GM12891 (cell line): ENCODE results near the gene MAVS.
A peak's percentile ranks its signal among the peaks of the same experiment; 100 is the strongest.
"Not testable (repeated sequence)": the region's sequence is repeated elsewhere in the genome, so short reads cannot be mapped to it uniquely, and the experiment has no call there.

Experiments
- DNase-seq: peaks from one replicate; pipeline ENCODE4 v3.0.0; 2011; ENCODE audit warnings: low spot score; ENCODE audit not compliant: insufficient read length
- FAIRE-seq: peaks from 2 replicates; lab custom pipeline; 2011; peaks lifted over from hg19 to GRCh38; lab: Jason Lieb, UNC
- PAX5 ChIP-seq: IDR thresholded peaks from 2 replicates; pipeline ENCODE4 v1.6.1; 2011; ENCODE audit warnings: low read length, moderate library complexity, mild to moderate bottlenecking; ENCODE audit not compliant: insufficient read depth, severe bottlenecking
- POLR2A ChIP-seq: IDR thresholded peaks from 2 replicates; pipeline ENCODE4 v1.6.1; 2011; ENCODE audit warnings: low read depth, low read length, control low read depth
- POLR2AphosphoS5 ChIP-seq: IDR thresholded peaks from 2 replicates; pipeline ENCODE4 v1.6.1; 2011; ENCODE audit warnings: low read depth, low read length, control low read depth
- POU2F2 ChIP-seq: IDR thresholded peaks from 2 replicates; pipeline ENCODE4 v1.6.1; 2011; ENCODE audit warnings: low read depth, mild to moderate bottlenecking, control low read depth, low read length, moderate library complexity
- SPI1 ChIP-seq: IDR thresholded peaks from 2 replicates; pipeline ENCODE4 v1.6.1; 2011; ENCODE audit warnings: low read depth, low read length, control low read depth
- TAF1 ChIP-seq: IDR thresholded peaks from 2 replicates; pipeline ENCODE4 v1.6.1; 2011; ENCODE audit warnings: low read depth, low read length, control low read depth

MAVS gene

DNA sequence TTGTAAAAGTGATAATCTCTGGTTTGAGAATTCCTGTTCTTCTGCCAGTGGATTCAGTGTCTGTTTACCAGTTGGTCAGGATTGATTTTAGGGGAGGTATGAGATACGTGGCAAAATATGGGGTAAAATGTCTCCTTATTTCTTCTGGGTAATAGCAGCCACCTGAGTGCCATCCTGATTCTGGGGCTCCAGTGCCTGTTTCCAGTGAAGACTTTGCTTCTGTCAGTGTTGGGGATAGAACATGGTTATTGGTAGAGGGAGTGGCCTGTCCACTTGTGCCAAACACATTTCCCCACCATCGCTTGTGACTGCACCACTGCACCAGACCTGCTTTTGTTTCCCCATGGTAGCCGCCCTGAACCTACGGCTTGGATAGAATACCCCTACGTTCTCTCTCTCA lies 58.2 kb downstream of the MAVS start:
- no peak for DNase-seq
- no peak for FAIRE-seq
- TF ChIP-seq POLR2A (no peak), POLR2AphosphoS5 (no peak), PAX5 (no peak), TAF1 (no peak), POU2F2 (no peak), SPI1 (no peak)

DNA sequence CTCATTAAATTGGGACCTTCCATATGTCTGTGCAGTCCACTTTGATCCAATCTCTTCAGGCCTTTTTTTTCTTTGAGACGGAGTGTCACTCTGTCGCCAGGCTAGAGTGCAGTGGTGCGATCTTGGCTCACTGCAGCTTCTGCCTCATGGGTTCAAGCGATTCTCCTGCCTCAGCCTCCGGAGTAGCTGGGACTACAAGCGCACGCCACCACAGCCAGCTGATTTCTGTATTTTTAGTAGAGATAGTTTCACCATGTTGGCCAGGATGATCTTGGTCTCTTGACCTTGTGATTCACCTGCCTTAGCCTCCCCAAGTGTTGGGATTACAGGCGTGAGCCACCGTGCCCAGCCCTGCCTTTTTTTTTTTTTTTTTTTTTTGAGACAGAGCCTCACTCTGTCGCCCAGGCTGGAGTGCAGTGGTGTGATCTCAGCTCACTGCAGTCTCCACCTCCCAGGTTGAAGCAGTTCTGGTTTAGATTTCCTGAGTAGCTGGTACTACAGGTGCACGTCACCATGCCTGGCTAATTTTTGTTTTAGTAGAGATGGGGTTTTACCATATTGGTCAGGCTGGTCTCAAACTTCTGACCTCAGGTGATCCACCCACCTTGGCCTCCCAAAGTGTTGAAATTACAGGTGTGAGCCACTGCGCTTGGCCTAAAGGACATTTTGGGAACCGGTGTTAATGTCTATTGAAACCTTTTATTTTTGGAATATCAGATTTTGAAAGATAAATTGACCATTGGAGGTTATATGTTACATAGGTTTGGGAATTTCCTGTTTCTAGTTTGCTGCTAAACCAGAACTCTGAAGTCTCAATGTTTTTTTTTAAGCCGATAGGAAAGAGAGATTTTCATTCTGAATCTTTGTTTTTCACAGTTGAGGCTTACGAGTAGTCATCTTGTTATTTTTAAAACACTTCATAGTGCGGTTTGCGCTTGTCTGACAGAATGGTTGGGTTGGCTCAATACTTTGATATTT lies 60.4 kb downstream of the MAVS start:
- DNase-seq: not testable (repeated sequence)
- FAIRE-seq: peak; percentile 86

DNA sequence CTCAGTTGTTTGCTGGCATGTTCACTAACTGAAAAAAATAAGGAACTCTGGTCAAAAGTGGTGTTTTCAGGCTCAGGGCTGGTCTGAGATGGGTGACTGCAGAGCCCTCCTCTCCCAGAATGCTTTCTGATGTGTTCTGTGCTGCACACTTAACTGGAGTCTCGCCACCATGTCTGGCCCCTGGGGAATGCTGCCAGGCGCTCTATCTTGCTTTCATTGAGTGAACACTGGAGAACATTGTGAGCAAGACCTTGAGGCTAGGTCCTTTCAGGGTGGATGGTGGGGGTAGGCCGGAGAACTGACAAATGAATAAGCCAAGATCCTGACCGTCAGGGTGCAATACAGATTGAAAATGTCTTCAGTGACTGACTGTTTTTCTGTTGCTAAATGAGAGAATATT lies 62.0 kb downstream of the MAVS start:
- TF ChIP-seq POLR2A: no peak
- no peak for TF ChIP-seq POU2F2
- no peak for TF ChIP-seq TAF1
- TF ChIP-seq PAX5: no peak
- TF ChIP-seq SPI1: no peak
- no peak for TF ChIP-seq POLR2AphosphoS5
- DNase-seq (no peak), FAIRE-seq (no peak)

DNA sequence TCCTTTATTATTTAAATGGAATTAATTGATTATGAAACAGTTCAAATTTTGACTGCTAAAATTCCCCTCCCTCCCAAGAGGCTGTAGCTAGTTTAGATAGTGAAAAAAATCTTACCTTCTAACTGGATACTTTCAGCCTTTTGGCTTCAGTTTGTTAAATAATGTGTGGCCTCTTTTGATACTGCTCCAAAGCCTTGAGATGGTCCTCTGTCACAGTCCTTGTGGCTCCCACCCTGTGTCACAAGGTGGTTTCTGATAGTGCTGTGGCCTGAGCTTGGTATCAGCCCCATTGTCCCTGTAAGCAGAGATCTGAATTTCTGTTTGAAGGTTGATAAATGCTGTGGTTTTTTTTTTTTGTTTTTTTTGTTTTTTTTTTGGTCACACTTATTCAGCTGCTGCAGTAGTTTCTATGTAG lies 63.3 kb downstream of the MAVS start:
- TF ChIP-seq POU2F2: no peak
- no peak for TF ChIP-seq PAX5
- no peak for TF ChIP-seq SPI1
- TF ChIP-seq TAF1: no peak
- TF ChIP-seq POLR2AphosphoS5: no peak
- TF ChIP-seq POLR2A: no peak
- FAIRE-seq: no peak
- DNase-seq: no peak

DNA sequence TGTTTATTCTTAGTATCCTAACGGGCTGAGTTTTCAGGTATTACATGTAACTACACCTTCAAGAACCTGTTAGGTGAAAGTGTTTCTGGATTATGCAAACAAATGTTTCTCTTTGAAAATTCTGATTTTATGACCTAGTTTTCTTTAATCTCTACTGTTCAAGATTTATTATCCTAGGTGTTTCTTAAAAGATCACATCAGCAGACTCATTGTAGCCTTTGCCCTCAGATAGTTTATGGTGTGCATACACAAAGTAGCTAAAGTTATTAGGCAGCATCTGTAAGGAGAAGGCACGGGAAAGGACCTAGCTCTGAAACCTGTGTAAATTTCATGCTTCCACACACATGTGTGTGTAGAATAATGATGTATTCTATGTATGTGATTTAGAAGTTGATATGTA lies 64.2 kb downstream of the MAVS start:
- FAIRE-seq: no peak
- no peak for TF ChIP-seq SPI1
- TF ChIP-seq POLR2A: no peak
- TF ChIP-seq POU2F2: no peak
- no peak for DNase-seq

DNA sequence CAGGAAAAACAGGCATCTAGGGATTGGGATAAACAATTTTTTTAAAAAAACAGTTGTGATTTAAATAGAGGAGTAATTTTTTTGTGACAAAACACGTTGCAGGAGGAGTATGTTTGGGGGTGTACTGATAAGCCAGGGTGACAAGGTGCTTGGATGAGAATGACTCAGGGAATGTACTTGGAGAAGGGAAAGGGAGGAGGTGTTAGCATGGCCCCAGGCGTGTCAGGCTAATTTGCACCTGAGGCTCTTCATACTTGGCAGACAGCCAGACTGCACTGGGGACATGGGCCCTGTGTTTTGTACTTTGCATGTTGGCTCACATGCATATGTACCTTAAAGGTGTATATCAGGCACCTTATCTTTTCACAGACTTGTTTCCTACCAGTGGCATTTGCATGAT lies 65.3 kb downstream of the MAVS start:
- TF ChIP-seq PAX5: no peak
- TF ChIP-seq TAF1: no peak
- no peak for TF ChIP-seq POLR2A
- no peak for TF ChIP-seq SPI1
- no peak for TF ChIP-seq POLR2AphosphoS5
- no peak for TF ChIP-seq POU2F2
- FAIRE-seq: no peak
- DNase-seq: no peak

DNA sequence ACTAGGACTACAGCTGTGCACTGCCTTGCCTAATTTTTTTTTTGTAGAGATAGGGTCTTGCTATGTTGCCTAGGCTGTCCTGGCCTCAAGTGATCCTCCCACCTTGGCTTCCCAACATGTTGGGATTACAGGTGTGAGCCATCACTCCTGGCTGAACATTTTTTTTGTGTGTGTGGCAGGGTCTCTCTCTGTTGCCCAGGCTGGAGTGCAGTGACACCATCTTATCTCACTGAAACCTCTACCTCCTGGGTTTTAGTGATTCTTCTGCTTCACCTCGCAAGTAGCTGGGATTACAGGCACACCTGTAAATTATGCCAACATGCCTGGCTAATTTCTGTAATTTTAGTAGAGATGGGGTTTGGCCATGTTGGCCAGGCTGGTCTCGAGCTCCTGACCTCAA lies 67.8 kb downstream of the MAVS start:
- FAIRE-seq (no peak), DNase-seq (no peak)
- TF ChIP-seq POU2F2 (no peak), PAX5 (no peak), POLR2AphosphoS5 (no peak), POLR2A (no peak), TAF1 (no peak), SPI1 (no peak)

DNA sequence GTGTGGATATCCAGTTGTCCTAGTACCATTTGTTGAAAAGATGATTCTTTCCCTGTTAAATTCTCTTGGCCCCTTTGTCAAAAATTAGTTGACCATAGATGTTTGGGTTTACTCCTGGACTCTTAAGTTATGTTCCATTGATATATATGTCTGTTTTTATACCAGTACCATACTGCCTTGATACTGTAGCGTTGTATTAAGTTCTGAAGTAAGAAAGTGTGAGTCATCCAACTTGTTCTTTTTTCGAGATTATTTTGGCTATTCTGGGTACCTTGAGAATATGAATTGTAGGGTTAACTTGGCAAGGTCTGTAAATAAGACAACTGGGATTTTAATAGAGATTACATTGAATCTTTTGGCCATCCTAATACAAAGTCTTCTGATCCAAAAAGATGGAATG lies 69.1 kb downstream of the MAVS start:
- TF ChIP-seq POLR2A (no peak), TAF1 (no peak), POLR2AphosphoS5 (no peak), PAX5 (no peak), POU2F2 (no peak), SPI1 (no peak)
- DNase-seq (no peak), FAIRE-seq (no peak)

DNA sequence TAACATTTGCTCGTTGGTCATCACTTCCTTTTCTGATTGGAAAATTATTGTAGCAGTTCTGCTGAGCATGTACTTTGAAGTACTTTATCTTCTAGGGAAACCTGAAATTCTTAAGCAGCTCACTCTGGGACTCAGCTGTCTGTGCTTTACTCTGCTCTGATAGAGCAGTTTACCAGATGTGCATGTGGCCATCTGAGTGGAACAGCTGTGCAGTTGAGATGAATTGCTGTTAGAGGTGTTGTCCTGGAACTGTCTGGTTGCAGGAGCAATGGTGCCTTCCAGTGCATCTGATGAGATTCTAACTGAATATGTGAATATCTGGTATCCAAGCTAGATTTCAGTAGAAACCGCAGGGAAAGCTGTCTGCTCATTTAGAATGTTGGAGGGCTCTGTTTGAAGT lies 69.7 kb downstream of the MAVS start:
- DNase-seq: no peak
- FAIRE-seq: no peak
- TF ChIP-seq SPI1: no peak
- TF ChIP-seq PAX5: no peak
- no peak for TF ChIP-seq POLR2AphosphoS5
- TF ChIP-seq POLR2A: no peak
- TF ChIP-seq TAF1: no peak
- TF ChIP-seq POU2F2: no peak

DNA sequence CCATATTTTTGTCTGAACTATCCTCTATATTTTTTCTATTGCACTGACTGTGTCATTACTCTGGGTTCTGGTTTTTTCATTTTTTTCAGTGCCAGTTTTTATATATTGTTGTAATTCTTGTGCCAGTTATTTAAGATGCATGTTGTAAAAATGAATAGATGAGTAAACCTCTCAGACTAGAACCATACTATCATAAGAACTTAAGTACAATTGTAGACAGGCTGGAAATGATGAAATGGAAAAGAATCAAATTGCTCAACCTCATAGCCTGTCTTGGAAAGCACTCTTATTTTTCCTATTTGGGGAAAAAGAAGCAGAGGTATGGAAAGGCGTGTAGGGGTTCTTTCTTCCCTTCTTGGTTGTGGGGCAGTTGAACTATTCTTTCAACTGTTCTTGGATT lies 72.7 kb downstream of the MAVS start:
- no peak for DNase-seq
- FAIRE-seq: no peak
- TF ChIP-seq SPI1: no peak
- no peak for TF ChIP-seq POU2F2
- TF ChIP-seq POLR2AphosphoS5: no peak
- no peak for TF ChIP-seq POLR2A
- TF ChIP-seq PAX5: no peak
